K562 (cell line): Measurements from ENCODE around the gene SACM1L. TPM values are rescaled to one million over a fixed set of nuclear protein-coding genes. Genes with fewer than 3 reads are reported as not detected.

Experiments used
- polyA plus RNA-seq, 8 experiments: library from polyadenylated mRNA; depleted of rRNA in 4 of 8; stranded (reverse) in 5 of 8; unstranded in 3 of 8; fragments of >200 nt; fragmentation: Nextera tagmentation in 2 of 8; fragmentation: Illumina TruSeq in 1 of 8; extraction: Ambion mirVana in 2 of 8; extraction: Trizol in 1 of 8; gene quantifications; 2 replicates each; pipeline versions ENCODE4 v1.2.1 to v1.2.3, GENCODE V29; 2011 to 2014; ENCODE audit warnings: inconsistent platforms in 1 of 8, missing spikeins in 1 of 8
- total RNA-seq, 7 experiments: library from RNA; depleted of rRNA in 6 of 7; stranded (reverse); fragments of >200 nt in 6 of 7; fragmentation: Illumina TruSeq in 2 of 7; extraction: Trizol in 2 of 7; gene quantifications; 2 replicates each; pipeline versions ENCODE4 v1.2.1 to v1.2.3, GENCODE V29; 2011 to 2021; ENCODE audit warnings: low replicate concordance in 1 of 7
- TF ChIP-seq, protein P1 (sequence below): fragments of 450-650 bp; IDR thresholded peaks from 2 replicates; pipeline ENCODE4 v1.6.1; 2016; ENCODE audit warnings: mild to moderate bottlenecking, moderate library complexity
- TF ChIP-seq, protein P2 (sequence below): fragments of 250-450 bp; sonication (Bioruptor Pico); IDR thresholded peaks from 2 replicates; pipeline ENCODE4 v1.5.0; 2021

The SACM1L gene
- total and polyA plus RNA-seq, 9 of the 15 experiments (the other 6 are each of a cell fraction or from before 2014, with no cell fraction given): 25.7 to 67.2 (median 40.3) TPM

DNA sequence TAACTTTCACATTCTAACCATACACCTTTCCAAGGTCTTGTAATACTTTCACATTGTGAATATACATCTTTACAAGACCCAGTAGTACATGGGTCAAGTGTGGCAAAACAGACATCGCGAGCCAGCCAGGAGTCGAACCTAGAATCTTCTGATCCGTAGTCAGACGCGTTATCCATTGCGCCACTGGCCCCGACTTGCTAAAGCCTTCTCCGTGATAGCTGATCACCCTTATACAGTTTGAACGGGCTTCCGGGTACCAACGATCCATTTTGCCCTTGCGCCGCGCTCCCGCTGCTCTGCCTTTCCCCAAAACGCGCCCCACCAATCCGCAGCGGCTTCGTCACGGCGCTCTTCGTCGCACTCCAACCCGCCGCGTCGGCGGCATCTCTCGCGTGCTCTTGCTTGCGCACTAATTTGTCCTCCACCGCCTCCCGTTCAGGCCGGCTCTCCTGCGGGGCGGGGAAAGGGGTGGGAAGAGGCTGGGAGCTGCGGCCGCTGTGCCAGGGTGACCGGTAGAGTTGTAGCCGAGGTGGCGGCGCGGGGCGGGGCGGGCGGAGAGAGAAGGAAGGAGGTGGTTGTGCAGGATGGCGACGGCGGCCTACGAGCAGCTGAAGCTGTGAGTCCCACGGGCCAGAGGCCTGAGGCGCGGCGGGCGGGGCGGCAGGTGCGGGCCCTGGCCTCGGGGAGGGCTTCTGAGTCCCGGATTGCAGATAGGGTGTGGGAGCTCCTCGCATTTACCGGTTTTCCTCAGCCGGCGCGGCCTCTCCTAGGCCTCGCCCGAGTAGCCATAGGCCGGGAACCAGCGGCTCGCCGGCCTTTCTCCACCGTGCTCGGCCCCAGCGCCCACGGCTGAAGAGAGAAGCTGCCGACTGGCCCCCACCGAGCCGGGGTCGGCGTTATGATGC is at the start of gene SACM1L (continued):
- TF ChIP-seq, protein P1, sequence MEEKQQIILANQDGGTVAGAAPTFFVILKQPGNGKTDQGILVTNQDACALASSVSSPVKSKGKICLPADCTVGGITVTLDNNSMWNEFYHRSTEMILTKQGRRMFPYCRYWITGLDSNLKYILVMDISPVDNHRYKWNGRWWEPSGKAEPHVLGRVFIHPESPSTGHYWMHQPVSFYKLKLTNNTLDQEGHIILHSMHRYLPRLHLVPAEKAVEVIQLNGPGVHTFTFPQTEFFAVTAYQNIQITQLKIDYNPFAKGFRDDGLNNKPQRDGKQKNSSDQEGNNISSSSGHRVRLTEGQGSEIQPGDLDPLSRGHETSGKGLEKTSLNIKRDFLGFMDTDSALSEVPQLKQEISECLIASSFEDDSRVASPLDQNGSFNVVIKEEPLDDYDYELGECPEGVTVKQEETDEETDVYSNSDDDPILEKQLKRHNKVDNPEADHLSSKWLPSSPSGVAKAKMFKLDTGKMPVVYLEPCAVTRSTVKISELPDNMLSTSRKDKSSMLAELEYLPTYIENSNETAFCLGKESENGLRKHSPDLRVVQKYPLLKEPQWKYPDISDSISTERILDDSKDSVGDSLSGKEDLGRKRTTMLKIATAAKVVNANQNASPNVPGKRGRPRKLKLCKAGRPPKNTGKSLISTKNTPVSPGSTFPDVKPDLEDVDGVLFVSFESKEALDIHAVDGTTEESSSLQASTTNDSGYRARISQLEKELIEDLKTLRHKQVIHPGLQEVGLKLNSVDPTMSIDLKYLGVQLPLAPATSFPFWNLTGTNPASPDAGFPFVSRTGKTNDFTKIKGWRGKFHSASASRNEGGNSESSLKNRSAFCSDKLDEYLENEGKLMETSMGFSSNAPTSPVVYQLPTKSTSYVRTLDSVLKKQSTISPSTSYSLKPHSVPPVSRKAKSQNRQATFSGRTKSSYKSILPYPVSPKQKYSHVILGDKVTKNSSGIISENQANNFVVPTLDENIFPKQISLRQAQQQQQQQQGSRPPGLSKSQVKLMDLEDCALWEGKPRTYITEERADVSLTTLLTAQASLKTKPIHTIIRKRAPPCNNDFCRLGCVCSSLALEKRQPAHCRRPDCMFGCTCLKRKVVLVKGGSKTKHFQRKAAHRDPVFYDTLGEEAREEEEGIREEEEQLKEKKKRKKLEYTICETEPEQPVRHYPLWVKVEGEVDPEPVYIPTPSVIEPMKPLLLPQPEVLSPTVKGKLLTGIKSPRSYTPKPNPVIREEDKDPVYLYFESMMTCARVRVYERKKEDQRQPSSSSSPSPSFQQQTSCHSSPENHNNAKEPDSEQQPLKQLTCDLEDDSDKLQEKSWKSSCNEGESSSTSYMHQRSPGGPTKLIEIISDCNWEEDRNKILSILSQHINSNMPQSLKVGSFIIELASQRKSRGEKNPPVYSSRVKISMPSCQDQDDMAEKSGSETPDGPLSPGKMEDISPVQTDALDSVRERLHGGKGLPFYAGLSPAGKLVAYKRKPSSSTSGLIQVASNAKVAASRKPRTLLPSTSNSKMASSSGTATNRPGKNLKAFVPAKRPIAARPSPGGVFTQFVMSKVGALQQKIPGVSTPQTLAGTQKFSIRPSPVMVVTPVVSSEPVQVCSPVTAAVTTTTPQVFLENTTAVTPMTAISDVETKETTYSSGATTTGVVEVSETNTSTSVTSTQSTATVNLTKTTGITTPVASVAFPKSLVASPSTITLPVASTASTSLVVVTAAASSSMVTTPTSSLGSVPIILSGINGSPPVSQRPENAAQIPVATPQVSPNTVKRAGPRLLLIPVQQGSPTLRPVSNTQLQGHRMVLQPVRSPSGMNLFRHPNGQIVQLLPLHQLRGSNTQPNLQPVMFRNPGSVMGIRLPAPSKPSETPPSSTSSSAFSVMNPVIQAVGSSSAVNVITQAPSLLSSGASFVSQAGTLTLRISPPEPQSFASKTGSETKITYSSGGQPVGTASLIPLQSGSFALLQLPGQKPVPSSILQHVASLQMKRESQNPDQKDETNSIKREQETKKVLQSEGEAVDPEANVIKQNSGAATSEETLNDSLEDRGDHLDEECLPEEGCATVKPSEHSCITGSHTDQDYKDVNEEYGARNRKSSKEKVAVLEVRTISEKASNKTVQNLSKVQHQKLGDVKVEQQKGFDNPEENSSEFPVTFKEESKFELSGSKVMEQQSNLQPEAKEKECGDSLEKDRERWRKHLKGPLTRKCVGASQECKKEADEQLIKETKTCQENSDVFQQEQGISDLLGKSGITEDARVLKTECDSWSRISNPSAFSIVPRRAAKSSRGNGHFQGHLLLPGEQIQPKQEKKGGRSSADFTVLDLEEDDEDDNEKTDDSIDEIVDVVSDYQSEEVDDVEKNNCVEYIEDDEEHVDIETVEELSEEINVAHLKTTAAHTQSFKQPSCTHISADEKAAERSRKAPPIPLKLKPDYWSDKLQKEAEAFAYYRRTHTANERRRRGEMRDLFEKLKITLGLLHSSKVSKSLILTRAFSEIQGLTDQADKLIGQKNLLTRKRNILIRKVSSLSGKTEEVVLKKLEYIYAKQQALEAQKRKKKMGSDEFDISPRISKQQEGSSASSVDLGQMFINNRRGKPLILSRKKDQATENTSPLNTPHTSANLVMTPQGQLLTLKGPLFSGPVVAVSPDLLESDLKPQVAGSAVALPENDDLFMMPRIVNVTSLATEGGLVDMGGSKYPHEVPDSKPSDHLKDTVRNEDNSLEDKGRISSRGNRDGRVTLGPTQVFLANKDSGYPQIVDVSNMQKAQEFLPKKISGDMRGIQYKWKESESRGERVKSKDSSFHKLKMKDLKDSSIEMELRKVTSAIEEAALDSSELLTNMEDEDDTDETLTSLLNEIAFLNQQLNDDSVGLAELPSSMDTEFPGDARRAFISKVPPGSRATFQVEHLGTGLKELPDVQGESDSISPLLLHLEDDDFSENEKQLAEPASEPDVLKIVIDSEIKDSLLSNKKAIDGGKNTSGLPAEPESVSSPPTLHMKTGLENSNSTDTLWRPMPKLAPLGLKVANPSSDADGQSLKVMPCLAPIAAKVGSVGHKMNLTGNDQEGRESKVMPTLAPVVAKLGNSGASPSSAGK: peak; percentile 85
- TF ChIP-seq, protein P2, sequence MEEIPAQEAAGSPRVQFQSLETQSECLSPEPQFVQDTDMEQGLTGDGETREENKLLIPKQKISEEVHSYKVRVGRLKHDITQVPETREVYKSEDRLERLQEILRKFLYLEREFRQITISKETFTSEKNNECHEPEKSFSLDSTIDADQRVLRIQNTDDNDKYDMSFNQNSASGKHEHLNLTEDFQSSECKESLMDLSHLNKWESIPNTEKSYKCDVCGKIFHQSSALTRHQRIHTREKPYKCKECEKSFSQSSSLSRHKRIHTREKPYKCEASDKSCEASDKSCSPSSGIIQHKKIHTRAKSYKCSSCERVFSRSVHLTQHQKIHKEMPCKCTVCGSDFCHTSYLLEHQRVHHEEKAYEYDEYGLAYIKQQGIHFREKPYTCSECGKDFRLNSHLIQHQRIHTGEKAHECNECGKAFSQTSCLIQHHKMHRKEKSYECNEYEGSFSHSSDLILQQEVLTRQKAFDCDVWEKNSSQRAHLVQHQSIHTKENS (CRISPR knock-in tag): no peak
